NT2/D1 (cell line): ENCODE measurements around the gene WNK2.

Source experiments
- SUZ12 ChIP-seq: IDR thresholded peaks from 2 replicates; pipeline ENCODE4 v1.6.1; 2011; ENCODE audit not compliant: insufficient read length, insufficient read depth; ENCODE audit errors: extremely low read depth
- ZNF274 ChIP-seq: IDR thresholded peaks from 2 replicates; pipeline ENCODE4 v1.6.1; 2011; ENCODE audit warnings: mild to moderate bottlenecking, low read depth, low read length

DNA sequence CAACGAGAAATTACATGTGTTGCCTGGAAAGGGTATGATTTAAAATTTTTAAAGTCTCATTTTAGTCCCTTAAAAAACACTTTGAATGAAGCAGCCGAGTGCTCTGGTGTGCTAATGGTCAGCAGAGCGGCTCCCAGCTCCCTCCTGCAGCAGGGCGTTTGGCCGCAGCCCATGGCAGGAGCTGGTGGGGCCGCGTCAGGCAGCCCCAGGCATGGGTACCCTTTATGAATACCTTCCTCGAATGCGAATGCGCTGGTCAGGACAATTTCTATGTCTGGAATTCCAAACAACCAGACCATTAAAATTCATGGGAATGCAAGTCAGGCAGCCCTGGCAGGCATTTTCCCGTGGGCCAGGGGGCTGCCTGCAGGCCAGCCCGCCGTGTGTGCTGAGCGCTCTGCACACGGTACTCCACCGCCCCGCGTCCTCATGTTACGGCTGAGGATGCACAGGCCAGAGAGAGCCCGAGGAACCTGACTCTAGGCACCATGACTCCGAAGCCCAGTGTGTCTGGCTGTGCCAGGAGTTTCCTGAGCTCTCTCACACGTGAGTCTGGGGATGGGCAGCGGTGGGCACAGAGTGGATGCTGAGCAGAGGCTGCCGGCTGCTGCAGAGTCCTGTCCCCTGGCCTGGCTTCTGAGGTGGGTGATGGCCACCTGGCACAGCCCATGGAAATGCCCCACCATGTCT, 123.7 kb downstream of the WNK2 start:
- TF ChIP-seq ZNF274 (no peak), SUZ12 (no peak)
